K562 (cell line): ENCODE results near the gene BID. TPM values are rescaled to one million over a fixed set of nuclear protein-coding genes. Genes with fewer than 3 reads are reported as not detected.

Experiments used
- CBX8 ChIP-seq: fragments of 200-600 bp; sonication (generic); IDR thresholded peaks from 2 replicates; pipeline ENCODE4 v1.6.1; 2012; ENCODE audit warnings: borderline replicate concordance, mixed run types, low read depth, mild to moderate bottlenecking, moderate library complexity, mixed read lengths, low read length, control low read depth, inconsistent platforms; ENCODE audit not compliant: poor library complexity, severe bottlenecking; ENCODE audit errors: extremely low read depth
- GTF2A2 ChIP-seq: IDR thresholded peaks from 2 replicates; pipeline ENCODE4 v1.6.1; 2016; ENCODE audit warnings: mild to moderate bottlenecking, missing genetic modification characterization, missing compliant biosample characterization
- ZFP30 ChIP-seq: fragments of 250-450 bp; sonication (Bioruptor Pico); IDR thresholded peaks from 2 replicates; pipeline ENCODE4 v1.8.0; 2022; ENCODE audit warnings: moderate library complexity, mild to moderate bottlenecking, inconsistent platforms, borderline replicate concordance
- ZNF124 ChIP-seq: sonication (generic); formaldehyde crosslinking; IDR thresholded peaks from 2 replicates; pipeline ENCODE4 v1.8.1; 2022; ENCODE audit warnings: missing genetic modification reagents
- ZNF134 ChIP-seq: fragments of 250-450 bp; sonication (Bioruptor Pico); conservative IDR thresholded peaks from 2 replicates; pipeline ENCODE4 v1.4.0; 2020
- ZNF217 ChIP-seq: sonication (generic); formaldehyde crosslinking; IDR thresholded peaks from 2 replicates; pipeline ENCODE4 v1.8.0; 2022; ENCODE audit warnings: mild to moderate bottlenecking, missing genetic modification reagents
- polyA plus RNA-seq, 8 experiments: library from polyadenylated mRNA; depleted of rRNA in 4 of 8; stranded (reverse) in 5 of 8; unstranded in 3 of 8; fragments of >200 nt; fragmentation: Nextera tagmentation in 2 of 8; fragmentation: Illumina TruSeq in 1 of 8; extraction: Ambion mirVana in 2 of 8; extraction: Trizol in 1 of 8; gene quantifications; 2 replicates each; pipeline versions ENCODE4 v1.2.1 to v1.2.3, GENCODE V29; 2011 to 2014; ENCODE audit warnings: inconsistent platforms in 1 of 8, missing spikeins in 1 of 8
- total RNA-seq, 7 experiments: library from RNA; depleted of rRNA in 6 of 7; stranded (reverse); fragments of >200 nt in 6 of 7; fragmentation: Illumina TruSeq in 2 of 7; extraction: Trizol in 2 of 7; gene quantifications; 2 replicates each; pipeline versions ENCODE4 v1.2.1 to v1.2.3, GENCODE V29; 2011 to 2021; ENCODE audit warnings: low replicate concordance in 1 of 7
- TF ChIP-seq, protein P1 (sequence below): sonication (generic); formaldehyde crosslinking; IDR thresholded peaks from 2 replicates; pipeline ENCODE4 v1.8.0; 2023; ENCODE audit warnings: missing genetic modification reagents, mild to moderate bottlenecking, borderline replicate concordance
- TF ChIP-seq, protein P2 (sequence below): fragments of 250-450 bp; sonication (Bioruptor Pico); IDR thresholded peaks from 2 replicates; pipeline ENCODE4 v1.4.0; 2020; ENCODE audit warnings: mild to moderate bottlenecking
- TF ChIP-seq, protein P3 (sequence below), 2 experiments: IDR thresholded peaks; 2 replicates each; pipeline ENCODE4 v1.6.1; 2012; ENCODE audit warnings: improper control_type of control experiment in 2 of 2, low read depth in 2 of 2, low read length in 2 of 2, borderline replicate concordance in 1 of 2
- TF ChIP-seq, protein P4 (sequence below): fragments of 150-350 bp; conservative IDR thresholded peaks from 2 replicates; pipeline ENCODE4 v1.6.1; 2014; ENCODE audit warnings: low read length

Gene BID
- total and polyA plus RNA-seq, 9 of the 15 experiments (the other 6 are each of a cell fraction or from before 2014, with no cell fraction given): 5.2 to 209 (median 63.7) TPM

DNA sequence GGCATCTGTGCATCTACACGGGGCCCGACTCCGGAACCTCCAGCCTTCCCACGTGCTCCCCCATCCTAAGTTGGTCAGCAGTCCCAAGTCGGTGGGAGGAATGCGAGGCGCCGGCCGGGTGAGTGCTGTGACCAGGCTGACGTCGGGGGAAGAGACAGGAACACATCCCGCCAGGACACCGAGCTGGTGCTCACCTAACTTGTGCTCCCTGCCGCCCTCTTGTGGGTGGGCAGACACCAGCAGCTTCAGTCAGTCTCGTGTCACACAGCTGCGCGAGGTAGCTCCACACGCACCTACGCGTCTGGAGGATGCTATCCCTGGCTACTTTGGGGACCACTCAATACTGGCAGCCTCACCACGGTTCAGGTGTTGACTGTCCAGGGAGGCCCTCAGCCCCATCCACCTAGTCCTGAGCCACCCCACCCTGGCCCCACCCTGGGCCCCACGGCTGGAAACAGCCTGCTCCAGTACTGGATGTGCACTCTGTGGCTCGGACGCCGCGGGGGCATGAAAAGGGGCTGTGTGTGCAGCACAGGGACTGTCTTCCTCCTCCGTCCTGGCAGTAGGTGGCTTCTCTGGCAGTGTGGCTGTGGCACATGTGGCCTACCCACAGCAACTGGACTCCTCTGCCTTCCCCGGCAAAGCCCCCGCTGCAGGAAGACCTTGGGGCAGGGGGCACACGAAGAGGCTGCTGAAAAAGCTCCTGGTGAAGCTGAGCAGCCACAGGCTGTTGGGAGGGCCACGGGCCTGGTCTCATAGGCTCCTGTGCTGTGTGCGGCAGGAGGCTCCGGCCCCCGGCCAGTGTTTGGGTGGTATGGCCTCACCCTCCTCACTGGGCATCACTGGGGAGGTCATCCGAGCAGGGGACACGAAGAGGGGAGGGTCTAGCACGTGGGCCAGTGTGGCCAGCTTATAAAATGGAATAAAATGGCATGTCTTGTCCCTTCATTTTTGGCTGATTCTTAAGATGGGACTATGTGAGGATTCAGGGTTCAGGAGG is 11.2 kb upstream of the BID start (continued):
- TF ChIP-seq, protein P1, sequence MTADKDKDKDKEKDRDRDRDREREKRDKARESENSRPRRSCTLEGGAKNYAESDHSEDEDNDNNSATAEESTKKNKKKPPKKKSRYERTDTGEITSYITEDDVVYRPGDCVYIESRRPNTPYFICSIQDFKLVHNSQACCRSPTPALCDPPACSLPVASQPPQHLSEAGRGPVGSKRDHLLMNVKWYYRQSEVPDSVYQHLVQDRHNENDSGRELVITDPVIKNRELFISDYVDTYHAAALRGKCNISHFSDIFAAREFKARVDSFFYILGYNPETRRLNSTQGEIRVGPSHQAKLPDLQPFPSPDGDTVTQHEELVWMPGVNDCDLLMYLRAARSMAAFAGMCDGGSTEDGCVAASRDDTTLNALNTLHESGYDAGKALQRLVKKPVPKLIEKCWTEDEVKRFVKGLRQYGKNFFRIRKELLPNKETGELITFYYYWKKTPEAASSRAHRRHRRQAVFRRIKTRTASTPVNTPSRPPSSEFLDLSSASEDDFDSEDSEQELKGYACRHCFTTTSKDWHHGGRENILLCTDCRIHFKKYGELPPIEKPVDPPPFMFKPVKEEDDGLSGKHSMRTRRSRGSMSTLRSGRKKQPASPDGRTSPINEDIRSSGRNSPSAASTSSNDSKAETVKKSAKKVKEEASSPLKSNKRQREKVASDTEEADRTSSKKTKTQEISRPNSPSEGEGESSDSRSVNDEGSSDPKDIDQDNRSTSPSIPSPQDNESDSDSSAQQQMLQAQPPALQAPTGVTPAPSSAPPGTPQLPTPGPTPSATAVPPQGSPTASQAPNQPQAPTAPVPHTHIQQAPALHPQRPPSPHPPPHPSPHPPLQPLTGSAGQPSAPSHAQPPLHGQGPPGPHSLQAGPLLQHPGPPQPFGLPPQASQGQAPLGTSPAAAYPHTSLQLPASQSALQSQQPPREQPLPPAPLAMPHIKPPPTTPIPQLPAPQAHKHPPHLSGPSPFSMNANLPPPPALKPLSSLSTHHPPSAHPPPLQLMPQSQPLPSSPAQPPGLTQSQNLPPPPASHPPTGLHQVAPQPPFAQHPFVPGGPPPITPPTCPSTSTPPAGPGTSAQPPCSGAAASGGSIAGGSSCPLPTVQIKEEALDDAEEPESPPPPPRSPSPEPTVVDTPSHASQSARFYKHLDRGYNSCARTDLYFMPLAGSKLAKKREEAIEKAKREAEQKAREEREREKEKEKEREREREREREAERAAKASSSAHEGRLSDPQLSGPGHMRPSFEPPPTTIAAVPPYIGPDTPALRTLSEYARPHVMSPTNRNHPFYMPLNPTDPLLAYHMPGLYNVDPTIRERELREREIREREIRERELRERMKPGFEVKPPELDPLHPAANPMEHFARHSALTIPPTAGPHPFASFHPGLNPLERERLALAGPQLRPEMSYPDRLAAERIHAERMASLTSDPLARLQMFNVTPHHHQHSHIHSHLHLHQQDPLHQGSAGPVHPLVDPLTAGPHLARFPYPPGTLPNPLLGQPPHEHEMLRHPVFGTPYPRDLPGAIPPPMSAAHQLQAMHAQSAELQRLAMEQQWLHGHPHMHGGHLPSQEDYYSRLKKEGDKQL: no peak
- TF ChIP-seq, protein P2, sequence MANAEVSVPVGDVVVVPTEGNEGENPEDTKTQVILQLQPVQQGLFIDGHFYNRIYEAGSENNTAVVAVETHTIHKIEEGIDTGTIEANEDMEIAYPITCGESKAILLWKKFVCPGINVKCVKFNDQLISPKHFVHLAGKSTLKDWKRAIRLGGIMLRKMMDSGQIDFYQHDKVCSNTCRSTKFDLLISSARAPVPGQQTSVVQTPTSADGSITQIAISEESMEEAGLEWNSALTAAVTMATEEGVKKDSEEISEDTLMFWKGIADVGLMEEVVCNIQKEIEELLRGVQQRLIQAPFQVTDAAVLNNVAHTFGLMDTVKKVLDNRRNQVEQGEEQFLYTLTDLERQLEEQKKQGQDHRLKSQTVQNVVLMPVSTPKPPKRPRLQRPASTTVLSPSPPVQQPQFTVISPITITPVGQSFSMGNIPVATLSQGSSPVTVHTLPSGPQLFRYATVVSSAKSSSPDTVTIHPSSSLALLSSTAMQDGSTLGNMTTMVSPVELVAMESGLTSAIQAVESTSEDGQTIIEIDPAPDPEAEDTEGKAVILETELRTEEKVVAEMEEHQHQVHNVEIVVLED: no peak
- TF ChIP-seq, protein P3, sequence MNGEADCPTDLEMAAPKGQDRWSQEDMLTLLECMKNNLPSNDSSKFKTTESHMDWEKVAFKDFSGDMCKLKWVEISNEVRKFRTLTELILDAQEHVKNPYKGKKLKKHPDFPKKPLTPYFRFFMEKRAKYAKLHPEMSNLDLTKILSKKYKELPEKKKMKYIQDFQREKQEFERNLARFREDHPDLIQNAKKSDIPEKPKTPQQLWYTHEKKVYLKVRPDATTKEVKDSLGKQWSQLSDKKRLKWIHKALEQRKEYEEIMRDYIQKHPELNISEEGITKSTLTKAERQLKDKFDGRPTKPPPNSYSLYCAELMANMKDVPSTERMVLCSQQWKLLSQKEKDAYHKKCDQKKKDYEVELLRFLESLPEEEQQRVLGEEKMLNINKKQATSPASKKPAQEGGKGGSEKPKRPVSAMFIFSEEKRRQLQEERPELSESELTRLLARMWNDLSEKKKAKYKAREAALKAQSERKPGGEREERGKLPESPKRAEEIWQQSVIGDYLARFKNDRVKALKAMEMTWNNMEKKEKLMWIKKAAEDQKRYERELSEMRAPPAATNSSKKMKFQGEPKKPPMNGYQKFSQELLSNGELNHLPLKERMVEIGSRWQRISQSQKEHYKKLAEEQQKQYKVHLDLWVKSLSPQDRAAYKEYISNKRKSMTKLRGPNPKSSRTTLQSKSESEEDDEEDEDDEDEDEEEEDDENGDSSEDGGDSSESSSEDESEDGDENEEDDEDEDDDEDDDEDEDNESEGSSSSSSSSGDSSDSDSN (IDR thresholded peaks at IDR 0.05; ENCODE audit: borderline replicate concordance in 1 of 2, low read depth in 2 of 2, low read length in 2 of 2): no peak
- TF ChIP-seq CBX8 (no peak), ZNF217 (no peak), ZNF134 (CRISPR knock-in tag) (no peak), ZNF124 (CRISPR knock-in tag) (no peak), ZFP30 (CRISPR knock-in tag) (no peak), GTF2A2 (tag) (no peak)
- TF ChIP-seq, protein P4, sequence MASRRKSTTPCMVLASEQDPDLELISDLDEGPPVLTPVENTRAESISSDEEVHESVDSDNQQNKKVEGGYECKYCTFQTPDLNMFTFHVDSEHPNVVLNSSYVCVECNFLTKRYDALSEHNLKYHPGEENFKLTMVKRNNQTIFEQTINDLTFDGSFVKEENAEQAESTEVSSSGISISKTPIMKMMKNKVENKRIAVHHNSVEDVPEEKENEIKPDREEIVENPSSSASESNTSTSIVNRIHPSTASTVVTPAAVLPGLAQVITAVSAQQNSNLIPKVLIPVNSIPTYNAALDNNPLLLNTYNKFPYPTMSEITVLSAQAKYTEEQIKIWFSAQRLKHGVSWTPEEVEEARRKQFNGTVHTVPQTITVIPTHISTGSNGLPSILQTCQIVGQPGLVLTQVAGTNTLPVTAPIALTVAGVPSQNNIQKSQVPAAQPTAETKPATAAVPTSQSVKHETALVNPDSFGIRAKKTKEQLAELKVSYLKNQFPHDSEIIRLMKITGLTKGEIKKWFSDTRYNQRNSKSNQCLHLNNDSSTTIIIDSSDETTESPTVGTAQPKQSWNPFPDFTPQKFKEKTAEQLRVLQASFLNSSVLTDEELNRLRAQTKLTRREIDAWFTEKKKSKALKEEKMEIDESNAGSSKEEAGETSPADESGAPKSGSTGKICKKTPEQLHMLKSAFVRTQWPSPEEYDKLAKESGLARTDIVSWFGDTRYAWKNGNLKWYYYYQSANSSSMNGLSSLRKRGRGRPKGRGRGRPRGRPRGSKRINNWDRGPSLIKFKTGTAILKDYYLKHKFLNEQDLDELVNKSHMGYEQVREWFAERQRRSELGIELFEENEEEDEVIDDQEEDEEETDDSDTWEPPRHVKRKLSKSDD: no peak
